Measurements from ENCODE around the gene GARIN5B.

DNA sequence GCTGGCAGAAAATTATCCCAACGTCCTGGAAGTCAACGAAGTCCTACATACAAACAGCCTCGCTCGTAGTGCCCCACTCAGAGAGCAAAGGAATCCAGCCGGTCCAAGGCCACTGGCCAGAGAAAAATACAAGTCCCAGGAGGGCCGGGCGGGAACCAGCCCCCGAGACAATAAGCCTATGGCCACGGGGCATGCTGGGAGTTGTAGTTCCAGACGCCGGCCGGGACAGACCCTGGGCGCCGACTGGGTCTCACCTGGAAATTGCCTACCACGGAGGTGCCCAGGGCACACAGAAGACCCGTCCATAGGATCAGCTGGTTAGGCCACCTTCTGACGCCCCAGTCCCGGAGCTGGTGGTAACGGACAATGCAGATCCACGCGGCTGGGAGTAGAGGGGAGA lies 43.3 kb downstream of the GARIN5B start:
- TF ChIP-seq POLR2AphosphoS5 (IDR thresholded peaks at IDR 0.05) (no peak), CTCF (IDR thresholded peaks at IDR 0.05) (no peak)

Data from upper lobe of left lung (tissue), 4 donors.